Measurements from ENCODE around the gene CORIN. TPM values are rescaled to one million over a fixed set of nuclear protein-coding genes. Genes with fewer than 3 reads are reported as not detected.

The CORIN gene
- total RNA-seq, 4 donors from 2014 or later = 0.11 to 0.96 (median 0.21) TPM

DNA sequence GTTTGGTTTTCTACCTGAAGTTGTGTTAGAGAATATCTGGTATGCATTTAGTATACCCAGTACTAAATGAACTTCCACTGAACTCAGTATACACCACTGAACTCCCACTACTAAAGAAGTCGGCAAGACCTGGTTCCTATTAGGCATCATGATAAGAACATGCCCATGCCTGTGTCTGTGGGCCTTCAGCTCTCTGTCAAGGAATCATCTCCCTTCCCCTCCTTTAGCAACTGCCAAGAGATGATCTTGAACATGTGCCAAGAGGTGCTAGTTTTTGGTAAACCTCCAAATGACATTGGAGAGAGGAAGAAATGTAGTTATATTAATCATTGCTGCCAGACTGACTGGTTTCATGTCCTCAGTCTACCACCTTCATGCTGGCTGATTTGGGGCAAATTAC lies 239.5 kb downstream of the CORIN start:
- 80 to 89% methylated on average over 1 of the region's 1 CpG for WGBS, 2 donors
- Histone ChIP-seq H3K36me3 (peaks cover 0 to under 1% of the 10 kb centered on the region in 2 donors), H3K4me3 (replicated peaks in 1 of 3) (no peak overlapping the region), H3K27me3 (no peaks in the 10 kb centered on the region), H3K9me3 (no peaks in the 10 kb centered on the region), H3K4me1 (no peaks in the 10 kb centered on the region), H3K27ac (no peak overlapping the region)
- TF ChIP-seq POLR2A (IDR thresholded peaks at IDR 0.05) = no peak
- TF ChIP-seq, protein P1, sequence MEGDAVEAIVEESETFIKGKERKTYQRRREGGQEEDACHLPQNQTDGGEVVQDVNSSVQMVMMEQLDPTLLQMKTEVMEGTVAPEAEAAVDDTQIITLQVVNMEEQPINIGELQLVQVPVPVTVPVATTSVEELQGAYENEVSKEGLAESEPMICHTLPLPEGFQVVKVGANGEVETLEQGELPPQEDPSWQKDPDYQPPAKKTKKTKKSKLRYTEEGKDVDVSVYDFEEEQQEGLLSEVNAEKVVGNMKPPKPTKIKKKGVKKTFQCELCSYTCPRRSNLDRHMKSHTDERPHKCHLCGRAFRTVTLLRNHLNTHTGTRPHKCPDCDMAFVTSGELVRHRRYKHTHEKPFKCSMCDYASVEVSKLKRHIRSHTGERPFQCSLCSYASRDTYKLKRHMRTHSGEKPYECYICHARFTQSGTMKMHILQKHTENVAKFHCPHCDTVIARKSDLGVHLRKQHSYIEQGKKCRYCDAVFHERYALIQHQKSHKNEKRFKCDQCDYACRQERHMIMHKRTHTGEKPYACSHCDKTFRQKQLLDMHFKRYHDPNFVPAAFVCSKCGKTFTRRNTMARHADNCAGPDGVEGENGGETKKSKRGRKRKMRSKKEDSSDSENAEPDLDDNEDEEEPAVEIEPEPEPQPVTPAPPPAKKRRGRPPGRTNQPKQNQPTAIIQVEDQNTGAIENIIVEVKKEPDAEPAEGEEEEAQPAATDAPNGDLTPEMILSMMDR (IDR thresholded peaks at IDR 0.05) = no peak
- no peak for DNase-seq
- intact Hi-C loops (cut with DNase I) = no loop called here

DNA sequence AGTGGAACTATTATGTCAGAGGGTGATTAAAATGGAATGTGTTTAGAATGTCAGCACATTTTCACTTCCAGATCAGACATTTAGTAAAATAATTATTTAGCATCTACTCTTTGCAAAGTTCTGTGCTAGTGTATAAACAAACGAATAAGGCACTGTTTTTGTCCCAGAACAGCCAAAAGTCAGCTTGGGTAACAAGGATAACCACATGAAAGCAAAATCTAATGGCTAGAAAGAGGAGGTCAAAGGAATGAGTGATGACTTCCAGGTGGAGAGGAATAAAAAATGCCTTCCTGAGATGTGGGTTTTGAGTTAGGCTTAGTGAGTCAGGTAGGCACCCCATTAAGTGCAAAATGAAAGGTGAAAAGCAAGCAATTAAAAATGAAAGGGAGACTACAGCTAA lies 240.2 kb downstream of the CORIN start:
- intact Hi-C loops (cut with DNase I) = no loop called here
- 93 to 98% methylated on average over 1 of the region's 1 CpG for WGBS, 2 donors

DNA sequence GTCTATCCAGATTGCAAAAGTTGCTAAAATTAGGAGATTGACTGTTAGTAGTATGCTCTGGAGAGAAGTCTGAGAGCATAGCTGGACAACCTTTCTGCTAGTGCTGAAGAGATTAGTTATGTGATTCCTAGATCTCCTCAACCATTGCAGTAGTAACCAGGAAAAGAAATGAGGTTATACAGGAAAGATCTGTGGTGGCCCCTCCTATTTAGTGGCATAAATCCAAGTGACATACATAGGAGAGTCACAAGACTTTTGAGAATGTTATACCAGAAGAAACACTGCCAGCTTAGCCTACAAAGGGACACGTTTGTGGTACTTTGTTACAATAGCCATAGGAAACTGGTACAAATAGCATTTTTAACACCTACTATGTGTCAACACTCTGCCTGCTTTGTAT lies 247.5 kb downstream of the CORIN start:
- H3K4me1 ChIP-seq = no peaks in the 10 kb centered on the region
- peaks cover 38 to 56% of the 10 kb centered on the region in 2 donors for H3K36me3 ChIP-seq
- no peak overlapping the region for H3K27ac ChIP-seq
- DNase-seq = no peak
- WGBS, 2 donors = 87 to 91% methylated on average over 1 of the region's 1 CpG
- H3K27me3 ChIP-seq = no peaks in the 10 kb centered on the region
- intact Hi-C loops (cut with DNase I) = no loop called here
- H3K4me3 ChIP-seq (replicated peaks in 1 of 3) = no peak overlapping the region
- TF ChIP-seq POLR2A (IDR thresholded peaks at IDR 0.05) = no peak
- TF ChIP-seq, protein P1 (IDR thresholded peaks at IDR 0.05) = no peak
- H3K9me3 ChIP-seq = no peaks in the 10 kb centered on the region

More for the DNA sequence above, 240.2 kb downstream of the CORIN start:
- H3K27ac ChIP-seq = no peak overlapping the region
- no peak for DNase-seq
- H3K9me3 ChIP-seq = no peaks in the 10 kb centered on the region
- no peak overlapping the region for H3K4me3 ChIP-seq (replicated peaks in 1 of 3)
- H3K36me3 ChIP-seq = peaks cover 0 to 3% of the 10 kb centered on the region in 2 donors
- no peaks in the 10 kb centered on the region for H3K27me3 ChIP-seq
- TF ChIP-seq, protein P1 (IDR thresholded peaks at IDR 0.05) = no peak
- no peak for TF ChIP-seq POLR2A (IDR thresholded peaks at IDR 0.05)
- H3K4me1 ChIP-seq = no peaks in the 10 kb centered on the region

DNA sequence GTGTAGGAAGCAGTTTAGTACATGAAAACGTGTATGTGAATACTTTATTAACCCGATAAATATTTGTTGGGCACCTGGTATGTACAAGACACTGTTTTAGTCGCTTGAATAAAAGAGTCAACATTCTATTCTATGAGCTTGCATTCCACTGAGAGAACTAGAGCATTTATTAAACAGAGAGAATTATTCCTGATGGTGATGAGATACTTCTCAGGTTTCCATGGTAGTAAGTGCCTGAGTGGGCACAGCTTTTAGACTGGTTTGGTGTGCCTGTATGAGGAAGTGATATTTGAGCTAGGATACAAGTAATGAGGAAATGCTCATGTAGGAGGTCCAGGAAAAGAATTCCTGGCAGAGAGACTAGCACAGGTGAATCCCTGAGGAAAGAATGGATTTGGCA lies 258.6 kb downstream of the CORIN start:
- no peaks in the 10 kb centered on the region for H3K4me1 ChIP-seq
- no peak for TF ChIP-seq POLR2A (IDR thresholded peaks at IDR 0.05)
- TF ChIP-seq, protein P1 (IDR thresholded peaks at IDR 0.05) = no peak
- intact Hi-C loops (cut with DNase I) = no loop called here
- H3K27me3 ChIP-seq = no peaks in the 10 kb centered on the region
- H3K4me3 ChIP-seq (replicated peaks in 1 of 3) = no peak overlapping the region
- no peak overlapping the region for H3K27ac ChIP-seq
- DNase-seq = no peak
- H3K9me3 ChIP-seq = no peaks in the 10 kb centered on the region
- peaks cover 37 to 40% of the 10 kb centered on the region in 2 donors for H3K36me3 ChIP-seq
- 92 to 95% methylated on average over 3 of the region's 3 CpGs for WGBS, 2 donors

DNA sequence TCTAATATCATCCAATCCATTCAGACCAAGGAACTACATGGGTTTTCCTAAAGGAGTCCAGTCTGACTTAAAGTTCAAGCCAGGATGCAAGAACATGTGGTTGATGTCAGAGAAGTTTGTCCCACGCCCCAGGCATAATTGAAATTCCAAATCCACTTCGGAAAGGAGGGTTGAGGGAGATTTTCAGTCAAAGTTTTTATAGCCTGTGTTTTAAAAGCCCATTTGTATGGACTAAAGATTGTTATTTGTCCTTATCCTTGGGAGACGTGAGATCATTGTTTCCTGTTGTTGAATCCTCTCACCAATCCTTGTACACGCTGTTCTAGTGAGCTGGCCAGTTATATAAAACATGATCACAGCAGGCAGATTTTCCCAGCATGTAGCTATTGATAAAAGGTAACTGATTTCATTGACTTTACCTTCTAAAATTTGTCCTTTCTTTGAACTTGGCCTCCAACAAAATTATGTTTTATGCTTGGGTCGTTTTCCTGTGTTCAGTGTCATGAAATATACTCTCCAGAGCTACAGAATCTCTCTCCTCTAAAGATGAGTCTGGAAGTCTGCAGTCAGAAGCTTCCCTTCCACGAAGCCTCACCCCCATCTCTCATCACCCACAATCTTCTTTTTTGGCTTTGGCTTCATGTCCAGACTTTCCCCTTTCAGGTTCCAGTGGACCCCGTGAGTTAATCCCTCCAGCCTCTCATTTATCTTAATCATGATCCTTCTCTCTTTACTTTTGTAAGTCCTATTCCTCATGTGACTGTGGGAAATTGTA lies 259.9 kb downstream of the CORIN start:
- no peak for DNase-seq
- Histone ChIP-seq H3K36me3 (peaks cover 29 to 43% of the 10 kb centered on the region in 2 donors), H3K9me3 (no peaks in the 10 kb centered on the region), H3K27me3 (no peaks in the 10 kb centered on the region), H3K4me3 (replicated peaks in 1 of 3) (no peak overlapping the region), H3K4me1 (no peaks in the 10 kb centered on the region), H3K27ac (peak overlapping the region in 2 of 3 donors; percentile 17 to 27)
- 71 to 73% methylated on average over 7 of the region's 7 CpGs for WGBS, 2 donors
- no peak for TF ChIP-seq POLR2A (IDR thresholded peaks at IDR 0.05)
- TF ChIP-seq, protein P1 (IDR thresholded peaks at IDR 0.05) = no peak
- intact Hi-C loops (cut with DNase I) = no loop called here
